SH-SY5Y (cell line): ENCODE measurements around the gene IGSF5.

Experiments
- GATA2 ChIP-seq: IDR thresholded peaks from 2 replicates; pipeline ENCODE4 v1.6.1; 2011; ENCODE audit warnings: mild to moderate bottlenecking, low read depth, low read length
- GATA3 ChIP-seq: IDR thresholded peaks from 2 replicates; pipeline ENCODE4 v1.6.1; 2011; ENCODE audit warnings: low read depth, mild to moderate bottlenecking, low read length, moderate library complexity

GRCh38 chr21:39812983-39813382 lies 68.0 kb downstream of the IGSF5 start:
- no peak for TF ChIP-seq GATA3
- TF ChIP-seq GATA2, result no peak
